TTC549 (cell line): ENCODE results near the gene UVSSA.
"Not testable (repeated sequence)": the region's sequence is repeated elsewhere in the genome, so short reads cannot be mapped to it uniquely, and the experiment has no call there.

Source experiments
- FAIRE-seq: peaks from 2 replicates; lab custom pipeline; 2012; peaks lifted over from hg19 to GRCh38; lab: Jason Lieb, UNC

The UVSSA gene

GRCh38 chr4:1317177-1318045 lies 29.6 kb upstream of the UVSSA start:
- FAIRE-seq = no peak

- FAIRE-seq = no peak
Observed at GRCh38 chr4:1318046-1318375, 29.0 kb upstream of the UVSSA start.

- FAIRE-seq = no peak
Observed at GRCh38 chr4:1318488-1319213, 28.4 kb upstream of the UVSSA start.

DNA sequence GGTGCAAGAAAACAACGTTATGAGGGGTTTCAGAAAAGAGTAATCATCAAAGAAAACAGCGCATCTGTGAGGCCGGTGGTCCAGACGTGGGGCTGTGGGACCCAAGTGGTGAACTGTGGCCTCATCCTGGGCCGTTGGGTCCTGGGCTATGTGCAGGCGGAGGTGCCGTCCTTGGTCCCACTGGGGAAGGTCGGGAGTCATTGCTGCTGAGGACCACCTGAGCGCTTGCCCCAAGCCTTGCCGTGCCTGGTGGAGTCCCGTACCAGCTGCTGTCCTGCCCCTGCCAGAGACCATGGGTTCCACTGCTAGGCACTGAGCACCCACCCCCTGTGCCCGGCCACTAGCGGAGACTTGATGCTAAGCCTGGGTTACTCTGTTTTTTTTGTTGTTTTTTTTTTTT lies 25.5 kb upstream of the UVSSA start:
- FAIRE-seq = no peak

DNA sequence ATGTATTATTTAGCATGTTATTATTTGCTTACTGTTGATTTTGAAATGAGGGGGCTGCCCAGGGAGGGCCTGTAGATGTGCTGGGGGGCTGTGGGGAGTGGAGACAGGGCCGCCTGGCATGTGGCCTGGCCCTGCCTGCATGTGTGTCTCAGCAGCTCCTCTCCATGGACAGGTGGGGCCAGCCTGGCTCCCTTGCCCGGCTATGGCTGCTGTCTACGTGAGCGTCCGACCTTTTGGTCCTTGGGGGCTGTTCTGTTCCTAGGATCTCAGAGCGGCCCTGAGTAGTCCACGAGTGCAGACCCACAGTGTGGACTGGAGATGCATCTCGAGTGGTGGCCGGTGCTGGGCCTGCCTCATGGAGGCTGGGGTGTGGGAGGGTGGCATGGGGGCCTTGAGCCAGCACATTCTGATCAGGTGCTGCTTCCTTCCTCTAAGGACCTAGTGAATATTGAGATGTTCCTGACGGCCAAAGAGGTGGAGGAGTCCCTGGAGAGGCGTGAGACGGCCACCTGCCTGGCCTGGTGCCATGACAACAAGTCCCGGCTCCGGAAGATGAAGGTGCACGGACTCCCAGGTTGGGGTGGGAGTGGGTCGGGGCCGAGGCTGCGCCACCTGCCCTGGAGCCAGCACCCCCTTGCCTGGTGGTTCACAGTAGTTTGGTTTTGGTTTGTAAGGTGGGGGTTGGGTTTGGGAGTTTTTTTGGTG lies 24.9 kb upstream of the UVSSA start:
- FAIRE-seq = no peak

- FAIRE-seq = no peak
Observed at GRCh38 chr4:1323280-1323634, 23.8 kb upstream of the UVSSA start.

- FAIRE-seq = no peak
Observed at GRCh38 chr4:1323635-1324442, 23.2 kb upstream of the UVSSA start.

- not testable (repeated sequence) for FAIRE-seq
Observed at GRCh38 chr4:1324443-1325175, 22.4 kb upstream of the UVSSA start.

- no peak for FAIRE-seq
Observed at GRCh38 chr4:1325176-1325480, 21.9 kb upstream of the UVSSA start.

DNA sequence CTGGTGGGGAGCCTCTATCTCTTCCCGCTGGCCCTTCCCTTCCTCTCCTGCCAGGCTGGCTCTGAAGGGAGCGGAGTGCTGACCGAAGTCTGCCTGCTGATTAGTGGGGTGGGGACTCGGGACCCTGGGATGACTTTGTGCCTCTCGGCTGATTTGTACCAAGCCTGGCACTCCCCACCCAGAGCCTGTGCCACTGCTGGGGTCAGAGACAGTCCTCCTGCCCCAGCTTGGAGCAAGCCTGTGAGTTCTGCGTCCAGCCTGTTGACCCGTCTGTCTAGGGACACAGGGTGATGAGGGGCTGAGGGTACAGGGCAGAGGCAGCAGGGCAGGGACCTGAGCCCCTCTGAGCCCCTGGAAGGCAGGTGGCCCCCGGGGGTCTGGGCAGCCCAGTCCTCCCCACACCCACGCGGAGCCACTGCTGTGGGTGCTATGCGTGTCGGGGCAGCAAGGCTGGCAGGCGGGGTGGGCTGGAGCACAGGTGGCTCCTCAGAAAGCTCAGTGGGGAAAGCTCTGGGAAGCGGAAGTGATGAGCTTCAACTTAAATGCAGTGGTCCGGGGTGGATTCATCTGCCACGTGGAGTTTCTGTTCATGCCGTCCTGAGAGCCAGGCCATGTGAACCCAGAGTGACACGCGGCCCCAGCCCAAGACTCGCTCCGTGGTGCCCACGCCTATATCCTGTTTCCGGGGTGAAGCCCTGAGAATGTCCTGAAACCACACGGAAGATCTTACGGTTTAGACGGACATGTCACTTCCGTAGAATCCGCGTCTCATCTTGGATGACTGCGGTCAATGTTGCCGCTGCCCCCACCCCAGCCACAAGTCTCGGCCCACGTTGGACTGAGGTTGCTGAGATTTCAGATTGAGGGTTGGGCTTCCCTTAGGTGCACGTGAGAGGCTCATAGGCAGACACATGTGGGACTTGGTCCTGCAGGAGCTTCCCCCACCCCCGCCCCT lies 21.1 kb upstream of the UVSSA start:
- no peak for FAIRE-seq

- no peak for FAIRE-seq
Observed at GRCh38 chr4:1326751-1327525, 20.1 kb upstream of the UVSSA start.

GRCh38 chr4:1327526-1328266 lies 19.3 kb upstream of the UVSSA start:
- no peak for FAIRE-seq

- FAIRE-seq = no peak
Observed at GRCh38 chr4:1328267-1329155, 18.5 kb upstream of the UVSSA start.

DNA sequence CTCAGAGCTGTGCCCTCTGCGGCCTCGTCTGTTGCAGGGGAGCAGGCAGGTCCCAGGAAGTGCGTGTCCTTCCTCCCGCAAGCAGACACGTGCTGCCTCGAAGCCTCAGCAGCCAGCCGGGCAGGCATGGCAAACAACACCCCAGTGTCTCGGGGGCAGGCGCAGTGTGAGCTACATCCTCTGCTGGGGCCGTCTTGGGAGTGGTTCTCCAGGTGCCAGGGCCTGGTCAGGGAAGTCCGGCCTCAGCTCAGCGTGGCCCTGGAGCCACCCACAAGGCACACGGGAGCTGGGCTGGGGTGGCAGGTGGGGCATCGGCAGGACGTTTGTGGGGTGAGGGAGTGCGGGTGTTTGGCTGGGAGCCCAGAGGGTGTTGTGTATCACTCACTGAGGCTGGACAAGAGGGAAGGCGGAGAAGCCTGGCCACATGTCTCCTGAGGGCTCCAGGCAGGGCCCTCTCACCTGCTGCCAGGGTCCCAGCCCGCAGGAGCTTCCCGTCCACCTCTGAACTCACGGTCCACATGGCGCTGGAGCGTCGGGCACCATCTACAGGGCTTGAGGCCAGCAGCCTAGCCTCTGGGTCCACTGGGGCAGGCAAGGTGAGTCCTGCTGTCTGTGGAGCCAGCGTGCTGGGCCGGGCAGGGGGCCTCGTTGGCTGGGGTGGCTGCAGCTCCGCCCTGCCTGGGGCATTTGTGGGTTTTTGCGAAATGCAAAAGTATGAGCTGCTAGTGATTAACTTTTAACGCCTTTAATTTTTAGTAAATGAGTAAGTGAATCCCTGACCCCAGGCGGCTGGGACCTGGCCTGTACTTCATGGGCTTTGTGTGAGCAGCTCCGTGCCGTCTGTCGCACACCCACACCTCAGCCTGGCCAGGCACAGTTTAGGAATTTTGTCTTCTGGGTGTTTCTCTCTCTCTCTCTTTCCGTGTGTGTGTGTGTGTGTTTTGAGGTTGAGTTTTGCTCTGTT lies 17.3 kb upstream of the UVSSA start:
- FAIRE-seq = no peak

DNA sequence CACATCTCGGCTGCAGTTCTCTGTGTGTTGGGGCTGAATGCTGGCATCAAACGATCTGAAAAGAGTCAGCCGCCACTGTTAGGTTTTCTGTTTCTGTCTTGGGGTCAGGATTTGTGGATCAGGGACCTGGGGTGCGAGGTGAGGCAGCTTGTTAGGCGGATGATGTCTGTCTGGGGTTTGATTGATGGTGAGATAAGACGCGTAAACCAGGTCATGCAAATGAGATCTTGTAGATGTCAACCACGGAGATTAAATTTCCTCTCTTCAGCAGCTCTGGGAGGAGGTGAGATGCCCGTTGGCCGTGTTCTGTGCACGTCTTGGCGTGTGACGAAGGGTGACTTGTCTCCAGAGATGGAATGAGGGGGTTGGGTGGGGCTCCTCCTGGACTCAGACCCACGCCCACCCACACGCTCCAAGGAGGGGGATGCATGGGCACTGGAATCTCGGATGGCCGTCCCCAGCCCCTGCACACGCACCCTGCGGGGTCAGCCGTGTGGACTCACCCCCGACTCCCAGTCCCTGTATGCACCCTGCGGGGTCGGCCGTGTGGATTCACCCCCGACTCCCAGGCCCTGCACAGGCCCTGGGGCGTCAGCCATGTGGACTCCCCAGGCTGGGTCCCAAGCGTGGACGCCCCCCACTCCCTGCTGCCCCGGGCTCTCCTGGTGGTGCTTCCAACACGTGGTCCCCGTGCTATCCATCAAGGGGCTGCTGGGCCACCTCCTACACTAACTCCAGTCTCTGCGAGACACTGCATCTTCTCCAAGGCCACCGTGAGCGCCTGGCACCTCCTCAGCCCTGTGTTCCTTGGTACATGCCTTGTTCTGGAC lies 16.0 kb upstream of the UVSSA start:
- no peak for FAIRE-seq
